ENCODE results near the gene YIF1A. TPM values are rescaled to one million over a fixed set of nuclear protein-coding genes. Genes with fewer than 3 reads are reported as not detected.

Gene YIF1A
- total RNA-seq, 1 donor from 2014 or later: 19.0 TPM

GRCh38 chr11:66283461-66284105, 5.4 kb downstream of the YIF1A start:
- H4K20me1 ChIP-seq (ENCODE audit: low read depth): peaks cover 56% of the 10 kb centered on the region
- Mint-ChIP-seq H3K36me3 (no peaks in the 10 kb centered on the region), H3K27me3 (ENCODE audit: insufficient read depth, low read depth) (peaks cover 2% of the 10 kb centered on the region), H3K27ac (no peak overlapping the region), H3K4me3 (peak overlapping the region; percentile 55), H3K9me3 (no peaks in the 10 kb centered on the region), H3K4me1 (peaks cover 57% of the 10 kb centered on the region)
- H3K27ac ChIP-seq: no peak overlapping the region
- no peaks in the 10 kb centered on the region for H3K9me3 ChIP-seq (ENCODE audit: low read depth)
- no peak overlapping the region for H3K9ac ChIP-seq
- H3K4me1 ChIP-seq: peaks cover 22% of the 10 kb centered on the region
- H3K4me2 ChIP-seq: no peak overlapping the region
- H3K4me3 ChIP-seq: no peak overlapping the region
- DNase-seq (ENCODE audit: low spot score): no peak
- H3K27me3 ChIP-seq: peaks cover 6% of the 10 kb centered on the region
- H3F3A ChIP-seq (ENCODE audit: low read depth): peaks cover 24% of the 10 kb centered on the region
- no peaks in the 10 kb centered on the region for H3K36me3 ChIP-seq
- no peak overlapping the region for H2AFZ ChIP-seq (replicated peaks)
- H3K79me2 ChIP-seq (ENCODE audit: low read depth): peaks cover 8% of the 10 kb centered on the region
- TF ChIP-seq EZH2phosphoT487 (IDR thresholded peaks at IDR 0.05): no peak
- TF ChIP-seq EZH2 (IDR thresholded peaks at IDR 0.05): no peak
- TF ChIP-seq CTCF (IDR thresholded peaks at IDR 0.05): no peak

- Histone ChIP-seq H3K4me2 (peak overlapping the region; percentile 70), H3K4me3 (no peak overlapping the region), H3K36me3 (no peaks in the 10 kb centered on the region), H3K9ac (no peak overlapping the region), H2AFZ (replicated peaks) (no peak overlapping the region), H4K20me1 (ENCODE audit: low read depth) (peaks cover 52% of the 10 kb centered on the region), H3F3A (ENCODE audit: low read depth) (peaks cover 25% of the 10 kb centered on the region), H3K27ac (no peak overlapping the region), H3K9me3 (ENCODE audit: low read depth) (no peaks in the 10 kb centered on the region), H3K27me3 (peaks cover 8% of the 10 kb centered on the region), H3K4me1 (peaks cover 22% of the 10 kb centered on the region), H3K79me2 (ENCODE audit: low read depth) (no peaks in the 10 kb centered on the region)
- peaks cover 2% of the 10 kb centered on the region for H3K27me3 Mint-ChIP-seq (ENCODE audit: insufficient read depth, low read depth)
- H3K27ac Mint-ChIP-seq: no peak overlapping the region
- H3K36me3 Mint-ChIP-seq: no peaks in the 10 kb centered on the region
- TF ChIP-seq EZH2phosphoT487 (IDR thresholded peaks at IDR 0.05) (no peak), EZH2 (IDR thresholded peaks at IDR 0.05) (no peak), CTCF (IDR thresholded peaks at IDR 0.05) (peak; percentile 91)
- peak overlapping the region; percentile 67 for H3K4me3 Mint-ChIP-seq
- DNase-seq (ENCODE audit: low spot score): peak; percentile 100
- H3K4me1 Mint-ChIP-seq: peaks cover 54% of the 10 kb centered on the region
- H3K9me3 Mint-ChIP-seq: no peaks in the 10 kb centered on the region
These were observed 6.2 kb downstream of the YIF1A start for GRCh38 chr11:66282468-66283455.

- Histone ChIP-seq H3K9ac (no peak overlapping the region), H3K9me3 (ENCODE audit: low read depth) (no peaks in the 10 kb centered on the region), H4K20me1 (ENCODE audit: low read depth) (peaks cover 54% of the 10 kb centered on the region), H3K4me3 (no peak overlapping the region), H3K27ac (no peak overlapping the region), H3K4me1 (peaks cover 22% of the 10 kb centered on the region), H3K27me3 (peaks cover 17% of the 10 kb centered on the region), H2AFZ (replicated peaks) (no peak overlapping the region), H3K79me2 (ENCODE audit: low read depth) (no peaks in the 10 kb centered on the region), H3K36me3 (no peaks in the 10 kb centered on the region), H3F3A (ENCODE audit: low read depth) (peaks cover 33% of the 10 kb centered on the region), H3K4me2 (peak overlapping the region; percentile 12)
- peaks cover 2% of the 10 kb centered on the region for H3K27me3 Mint-ChIP-seq (ENCODE audit: insufficient read depth, low read depth)
- peak overlapping the region; percentile 42 for H3K27ac Mint-ChIP-seq
- no peak for DNase-seq (ENCODE audit: low spot score)
- H3K4me1 Mint-ChIP-seq: peaks cover 51% of the 10 kb centered on the region
- no peak for TF ChIP-seq CTCF (IDR thresholded peaks at IDR 0.05)
- TF ChIP-seq EZH2 (IDR thresholded peaks at IDR 0.05): no peak
- TF ChIP-seq EZH2phosphoT487 (IDR thresholded peaks at IDR 0.05): no peak
- no peaks in the 10 kb centered on the region for H3K9me3 Mint-ChIP-seq
- peak overlapping the region; percentile 91 for H3K4me3 Mint-ChIP-seq
- H3K36me3 Mint-ChIP-seq: no peaks in the 10 kb centered on the region
These were observed 7.0 kb downstream of the YIF1A start for GRCh38 chr11:66281776-66282467.
